Spleen (tissue), 7 donors: ENCODE data around the gene NOTCH3.

Experiments
- CTCF ChIP-seq, 11 experiments: fragments of 200-600 bp in 7 of 11; fragments of 450-650 bp in 4 of 11; sonication (generic) in 4 of 11; IDR thresholded peaks in 8 of 11; conservative IDR thresholded peaks in 3 of 11; 1 replicate in 7 of 11; 2 replicates in 4 of 11; pipeline versions ENCODE4 v1.4.0 to v1.8.0; 2016 to 2021; ENCODE audit warnings: antibody characterized with exemption in 11 of 11, inconsistent platforms in 4 of 11, mild to moderate bottlenecking in 1 of 11
- POLR2A ChIP-seq, 3 donors: fragments of 450-650 bp; IDR thresholded peaks; one replicate each; pipeline ENCODE4 v1.5.1; 2017; ENCODE audit warnings: antibody characterized with exemption in 3 of 3, mild to moderate bottlenecking in 1 of 3
- POLR2AphosphoS5 ChIP-seq, 3 donors: sonication (generic); formaldehyde crosslinking; IDR thresholded peaks; one replicate each; pipeline ENCODE4 v1.5.1; 2017; ENCODE audit warnings: antibody characterized with exemption in 3 of 3
- donor health status: DM: no; HTN: no; CAD: no; lungs with moderate emphysema.
- donor health status: DM: no; HTN: no; CAD: no.
- donor health status: DM: no; HTN: no; CAD: no.

GRCh38 chr19:15173746-15174404 lies 26.9 kb downstream of the NOTCH3 start:
- TF ChIP-seq CTCF (IDR thresholded peaks at IDR 0.05 in 8 of 11, conservative IDR thresholded peaks at IDR 0.05 in 3 of 11) (no peak), POLR2AphosphoS5 (IDR thresholded peaks at IDR 0.05) (peak in 1 of 3 donors; percentile 28), POLR2A (IDR thresholded peaks at IDR 0.05) (no peak)
